ENCODE results near the gene PNPLA6. TPM values are rescaled to one million over a fixed set of nuclear protein-coding genes. Genes with fewer than 3 reads are reported as not detected.
"Not testable (repeated sequence)": the region's sequence is repeated elsewhere in the genome, so short reads cannot be mapped to it uniquely, and the experiment has no call there.

Gene PNPLA6
- polyA plus RNA-seq, 12 donors: 19.3 to 47.1 (median 24.1) TPM; not detected in 1

DNA sequence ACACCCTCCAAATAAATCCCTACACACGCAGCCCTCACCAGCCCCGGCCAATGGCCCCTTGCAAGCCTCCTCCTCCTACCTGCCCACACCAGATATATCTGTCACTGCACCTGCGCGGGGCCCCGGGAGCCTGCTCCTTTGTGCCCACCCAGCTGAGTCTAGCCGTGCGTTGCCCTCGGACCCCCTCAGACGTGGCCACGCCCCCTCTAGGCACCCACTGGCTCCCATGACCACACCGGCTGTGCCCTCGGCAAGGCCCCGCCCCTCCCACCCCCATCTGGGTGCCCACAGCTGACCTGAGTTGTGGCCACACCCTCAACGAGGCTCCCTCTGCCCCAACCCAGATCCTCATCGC is 6.3 kb upstream of the PNPLA6 start:
- no peak for DNase-seq

- DNase-seq: no peak
Observed at GRCh38 chr19:7529610-7530490, 5.7 kb upstream of the PNPLA6 start.

- peak; percentile 63 for DNase-seq
Observed at GRCh38 chr19:7533281-7533885, 2.1 kb upstream of the PNPLA6 start.

DNA sequence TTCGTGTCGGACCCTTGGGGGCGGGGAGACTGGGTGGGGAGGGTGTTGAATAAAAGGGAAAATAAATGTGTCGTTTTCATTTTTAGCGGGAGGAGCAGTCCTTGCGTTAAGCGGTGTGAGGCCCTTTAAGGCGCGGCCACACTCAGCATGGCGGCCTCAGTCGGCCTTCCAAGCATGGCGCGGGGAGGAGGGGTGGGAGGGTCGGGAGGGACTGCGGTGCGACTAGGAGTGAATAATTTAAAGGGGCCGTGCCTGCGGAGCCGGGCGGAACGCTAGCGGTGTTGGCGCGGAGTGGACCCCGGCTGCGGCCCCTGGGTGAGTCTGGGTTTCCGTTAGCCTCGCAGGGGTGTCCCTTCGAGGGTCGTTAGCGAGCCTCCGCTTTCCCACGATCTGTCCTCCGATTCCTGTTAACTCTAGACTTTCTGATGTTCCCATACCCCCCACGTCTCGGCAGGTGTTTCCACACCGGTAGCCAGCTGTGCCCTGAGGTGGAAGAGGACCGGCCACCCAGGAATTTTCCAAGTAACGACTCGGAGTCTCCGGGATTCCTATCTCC is 1.5 kb upstream of the PNPLA6 start:
- DNase-seq: peak; percentile 95

DNA sequence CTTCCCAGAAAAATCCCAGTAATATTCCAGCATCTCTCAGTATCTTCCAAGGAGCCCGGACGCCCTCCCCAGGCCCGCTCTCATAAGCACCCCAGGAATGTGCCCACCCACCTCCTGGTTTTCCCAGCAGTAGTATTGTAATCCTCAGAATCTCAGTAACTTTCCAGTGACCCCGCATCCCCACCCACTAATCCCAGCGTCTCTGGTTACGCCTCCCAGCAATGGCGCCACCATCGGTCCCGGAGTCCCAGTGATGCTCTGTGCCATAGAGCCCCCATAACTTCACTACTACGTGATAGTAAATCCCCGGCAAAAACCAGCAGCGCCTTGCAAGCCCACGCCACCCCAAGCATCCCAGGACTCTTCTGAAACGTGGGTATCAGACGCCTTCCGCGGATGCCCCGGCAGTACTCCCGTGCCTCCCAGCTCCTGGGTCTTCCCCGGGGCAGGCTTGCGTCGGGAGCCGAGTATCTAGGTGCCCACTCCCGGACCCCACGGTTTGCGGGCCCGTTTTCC is 928 bp upstream of the PNPLA6 start:
- DNase-seq: peak; percentile 88

DNA sequence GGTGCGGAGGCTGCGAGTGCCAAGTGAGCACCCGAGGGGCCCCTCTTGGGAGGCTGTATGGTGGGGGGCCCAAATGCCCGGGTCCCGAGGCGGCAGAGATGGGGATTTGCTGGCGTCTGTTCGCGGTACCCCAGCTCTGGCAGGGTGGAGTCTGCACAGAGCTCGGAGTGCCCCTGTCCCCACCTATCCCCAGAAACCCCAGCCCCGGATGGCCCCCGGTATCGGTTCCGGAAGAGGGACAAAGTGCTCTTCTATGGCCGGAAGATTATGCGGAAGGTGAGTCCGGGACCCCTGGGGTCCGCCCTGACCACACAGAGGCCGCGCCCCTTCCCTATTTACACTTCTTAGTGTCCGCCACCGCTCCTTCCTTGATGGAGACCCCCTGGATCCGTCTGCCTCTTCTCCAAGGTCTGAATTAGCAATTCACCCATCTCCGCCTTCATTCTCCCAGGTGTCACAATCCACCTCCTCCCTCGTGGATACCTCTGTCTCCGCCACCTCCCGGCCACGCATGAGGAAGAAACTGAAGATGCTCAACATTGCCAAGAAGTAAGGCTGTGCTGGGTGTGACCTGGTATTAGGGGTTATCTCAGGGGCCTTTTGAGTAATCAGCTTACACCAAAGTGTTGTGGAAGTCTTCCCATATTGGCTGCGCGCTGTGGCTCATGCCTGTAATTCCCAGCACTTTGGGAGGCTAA is 630 bp downstream of the PNPLA6 start:
- no peak for DNase-seq

- not testable (repeated sequence) for DNase-seq
Observed at GRCh38 chr19:7538990-7539389, 3.5 kb downstream of the PNPLA6 start.

GRCh38 chr19:7539827-7540425 is 4.4 kb downstream of the PNPLA6 start:
- no peak for DNase-seq

DNA sequence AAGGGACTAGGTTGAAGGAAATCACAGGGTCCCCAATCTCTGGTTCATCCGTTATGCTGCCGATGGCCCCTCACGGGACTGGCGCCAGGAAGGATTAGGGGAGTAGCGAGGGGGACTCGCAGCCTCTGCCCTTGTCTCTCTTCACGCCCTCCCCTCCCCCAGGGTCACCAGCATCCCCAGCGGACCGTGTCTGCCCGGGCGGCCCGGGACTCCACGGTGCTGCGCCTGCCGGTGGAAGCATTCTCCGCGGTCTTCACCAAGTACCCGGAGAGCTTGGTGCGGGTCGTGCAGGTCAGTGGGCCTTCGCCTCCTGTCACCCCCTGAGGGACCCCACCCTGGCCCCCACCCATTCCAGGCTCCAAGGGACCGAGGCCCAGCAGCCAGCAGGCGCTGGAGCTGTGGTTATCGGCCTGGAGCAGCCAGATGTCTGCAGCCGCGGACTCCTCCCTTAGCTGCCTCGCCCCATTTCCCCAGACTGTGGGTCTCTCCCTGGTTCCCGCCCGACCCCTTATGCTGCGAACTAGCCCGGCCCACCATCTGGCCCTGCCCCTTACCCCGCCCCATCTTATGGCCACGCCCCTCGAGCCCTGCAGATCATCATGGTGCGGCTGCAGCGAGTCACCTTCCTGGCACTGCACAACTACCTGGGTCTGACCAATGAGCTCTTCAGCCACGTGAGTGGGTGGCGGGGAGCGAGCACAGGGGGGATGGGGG is 5.4 kb downstream of the PNPLA6 start:
- DNase-seq: no peak

DNA sequence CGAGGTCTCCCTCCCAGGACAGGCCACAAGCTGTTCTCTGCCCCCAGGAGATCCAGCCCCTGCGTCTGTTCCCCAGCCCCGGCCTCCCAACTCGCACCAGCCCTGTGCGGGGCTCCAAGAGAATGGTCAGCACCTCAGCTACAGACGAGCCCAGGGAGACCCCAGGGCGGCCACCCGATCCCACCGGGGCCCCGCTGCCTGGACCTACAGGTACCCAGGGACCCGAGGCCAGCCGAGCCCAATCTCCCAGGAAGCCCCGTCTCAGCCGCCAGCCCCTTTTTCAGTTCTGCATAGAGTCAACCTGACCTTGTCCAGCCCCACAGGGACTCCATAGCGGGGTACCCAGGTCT is 5.9 kb downstream of the PNPLA6 start:
- no peak for DNase-seq

GRCh38 chr19:7541828-7542443 is 6.4 kb downstream of the PNPLA6 start:
- DNase-seq: no peak

GRCh38 chr19:7542556-7543348 is 7.2 kb downstream of the PNPLA6 start:
- no peak for DNase-seq

- DNase-seq: no peak
Observed at GRCh38 chr19:7544626-7545025, 9.1 kb downstream of the PNPLA6 start.

- DNase-seq: no peak
Observed at GRCh38 chr19:7545300-7545699, 9.8 kb downstream of the PNPLA6 start.

DNA sequence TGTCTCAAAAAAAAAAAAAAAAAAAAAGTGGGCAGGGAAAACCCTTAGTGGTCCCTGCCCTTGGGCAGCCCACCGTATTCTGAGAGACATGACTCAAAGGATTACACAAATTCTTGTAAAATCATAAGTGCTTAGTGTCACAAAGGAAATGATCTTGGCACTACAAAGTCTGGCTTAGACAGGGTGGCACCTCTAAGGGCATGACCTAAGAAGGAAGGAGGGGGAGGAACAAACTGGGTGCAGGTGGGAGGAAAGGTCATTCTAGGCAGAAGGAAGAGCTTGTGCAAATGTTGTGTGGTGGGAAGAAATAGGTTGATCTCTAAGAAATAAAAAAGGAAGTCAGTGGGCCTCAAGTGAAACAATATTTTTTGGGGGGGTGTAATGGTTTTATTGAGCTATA is 10.4 kb downstream of the PNPLA6 start:
- no peak for DNase-seq

DNA sequence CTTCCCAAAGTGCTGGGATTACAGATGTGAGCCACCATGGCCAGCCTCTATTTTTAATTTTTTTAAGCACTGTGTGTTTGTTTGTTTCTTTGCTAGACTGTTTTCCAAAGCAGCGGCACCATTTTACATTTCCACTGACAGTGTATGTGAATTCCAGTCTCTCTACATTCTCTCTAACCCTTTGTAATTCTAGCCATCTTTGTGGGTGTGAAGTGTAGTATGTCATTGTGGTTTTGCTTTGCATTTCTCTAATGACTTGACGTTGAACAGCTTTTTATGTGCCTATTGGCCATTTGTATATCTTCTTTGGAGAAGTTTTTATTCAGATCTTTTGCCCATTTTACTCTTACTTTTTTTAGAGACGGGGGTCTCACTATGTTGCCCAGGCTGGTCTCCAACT is 11.6 kb downstream of the PNPLA6 start:
- no peak for DNase-seq

DNA sequence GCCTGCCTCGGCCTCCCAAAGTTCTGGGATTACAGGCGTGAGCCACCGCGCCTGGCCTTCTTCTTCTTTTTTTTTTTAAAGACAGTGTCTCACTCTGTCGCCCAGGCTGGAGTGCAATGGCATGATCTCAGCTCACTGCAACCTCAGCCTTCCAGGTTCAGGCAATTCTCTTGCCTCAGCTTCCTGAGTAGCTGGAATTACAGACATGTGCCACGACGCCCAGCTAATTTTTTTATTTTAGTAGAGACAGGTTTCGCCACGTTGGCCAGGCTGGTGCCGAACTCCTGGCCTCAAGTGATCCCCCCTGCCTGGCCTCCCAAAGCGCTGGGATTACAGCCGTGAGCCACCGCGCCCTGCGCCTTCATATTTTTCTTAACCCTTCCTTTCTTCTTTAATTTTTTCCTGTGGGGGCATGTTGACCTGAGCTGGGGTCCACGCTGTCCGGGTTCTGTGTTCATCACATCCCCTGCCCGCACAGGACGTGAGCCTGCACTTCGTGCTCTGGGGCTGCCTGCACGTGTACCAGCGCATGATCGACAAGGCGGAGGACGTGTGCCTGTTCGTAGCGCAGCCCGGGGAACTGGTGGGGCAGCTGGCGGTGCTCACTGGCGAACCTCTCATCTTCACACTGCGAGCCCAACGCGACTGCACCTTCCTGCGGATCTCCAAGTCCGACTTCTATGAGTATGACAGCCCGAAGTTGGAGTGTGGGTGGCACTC is 14.1 kb downstream of the PNPLA6 start:
- DNase-seq: no peak

DNA sequence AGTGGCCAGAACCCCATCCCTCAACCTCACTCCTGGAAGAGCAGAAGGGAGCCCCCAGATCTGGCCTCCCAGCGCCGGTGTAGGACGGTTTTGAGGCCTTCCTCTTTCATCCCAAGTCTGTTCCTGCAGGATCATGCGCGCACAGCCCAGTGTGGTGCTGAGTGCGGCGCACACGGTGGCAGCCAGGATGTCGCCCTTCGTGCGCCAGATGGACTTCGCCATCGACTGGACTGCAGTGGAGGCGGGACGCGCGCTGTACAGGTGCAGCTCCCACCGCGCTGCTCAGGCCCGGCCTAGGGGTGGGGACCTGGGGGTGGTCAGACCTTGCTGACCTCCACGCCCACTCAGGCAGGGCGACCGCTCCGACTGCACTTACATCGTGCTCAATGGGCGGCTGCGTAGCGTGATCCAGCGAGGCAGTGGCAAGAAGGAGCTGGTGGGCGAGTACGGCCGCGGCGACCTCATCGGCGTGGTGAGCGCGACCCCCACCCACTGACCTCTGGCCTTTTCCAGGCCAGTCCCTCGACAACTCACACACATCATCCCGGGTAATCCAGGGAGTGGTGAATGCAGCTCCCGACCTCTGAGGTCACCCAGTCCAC is 14.8 kb downstream of the PNPLA6 start:
- no peak for DNase-seq

Measured in muscle of arm (tissue), 12 donors.